Neutrophil (primary cell): ENCODE data around the gene NCEH1.

Experiments
- H3K27ac ChIP-seq: fragments of 200-600 bp; sonication (generic); 2 replicates; pipeline ENCODE4 v1.5.1; 2016; ENCODE audit warnings: mild to moderate bottlenecking, moderate library complexity
- H3K27me3 ChIP-seq: fragments of 200-600 bp; sonication (generic); 2 replicates; pipeline ENCODE4 v1.6.0; 2016; ENCODE audit warnings: mild to moderate bottlenecking
- H3K36me3 ChIP-seq: fragments of 200-600 bp; sonication (generic); 2 replicates; pipeline ENCODE4 v1.5.1; 2017
- H3K4me1 ChIP-seq, 2 experiments: fragments of 200-600 bp in 1 of 2; sonication (generic) in 1 of 2; 1 replicate in 1 of 2; 2 replicates in 1 of 2; pipeline versions ENCODE4 v1.5.1 to v1.6.1; 2013 to 2016; ENCODE audit warnings: low read depth in 1 of 2, low read length in 1 of 2, mild to moderate bottlenecking in 1 of 2, moderate library complexity in 1 of 2; ENCODE audit not compliant: control insufficient read depth in 1 of 2, insufficient read depth in 1 of 2
- H3K4me3 ChIP-seq, 2 experiments: fragments of 200-600 bp in 1 of 2; sonication (generic) in 1 of 2; 1 replicate in 1 of 2; 2 replicates in 1 of 2; pipeline ENCODE4 v1.5.1; 2013 to 2016; ENCODE audit warnings: low read depth in 1 of 2, low read length in 1 of 2, mild to moderate bottlenecking in 1 of 2, moderate library complexity in 1 of 2
- H3K9me3 ChIP-seq: fragments of 200-600 bp; sonication (generic); 2 replicates; pipeline ENCODE4 v1.5.1; 2016
- CTCF ChIP-seq: fragments of 200-600 bp; sonication (generic); IDR thresholded peaks from 2 replicates; pipeline ENCODE4 v1.5.1; 2016; ENCODE audit warnings: antibody characterized with exemption

The NCEH1 gene

GRCh38 chr3:172694573-172695246 lies 16.2 kb downstream of the NCEH1 start:
- H3K9me3 ChIP-seq = no peaks in the 10 kb centered on the region
- H3K27me3 ChIP-seq = no peaks in the 10 kb centered on the region
- H3K4me1 ChIP-seq = peaks cover 9 to 16% of the 10 kb centered on the region in 2 experiments
- no peak overlapping the region for H3K4me3 ChIP-seq
- no peak for TF ChIP-seq CTCF
- H3K36me3 ChIP-seq = no peaks in the 10 kb centered on the region
- H3K27ac ChIP-seq = no peak overlapping the region

- Histone ChIP-seq H3K4me1 (peaks cover 0 to 5% of the 10 kb centered on the region in 2 experiments), H3K27ac (no peak overlapping the region), H3K4me3 (no peak overlapping the region), H3K9me3 (no peaks in the 10 kb centered on the region), H3K36me3 (no peaks in the 10 kb centered on the region), H3K27me3 (no peaks in the 10 kb centered on the region)
- no peak for TF ChIP-seq CTCF
These were observed 18.0 kb downstream of the NCEH1 start for GRCh38 chr3:172692751-172693338.

GRCh38 chr3:172690936-172691335 lies 19.9 kb downstream of the NCEH1 start:
- no peaks in the 10 kb centered on the region for H3K9me3 ChIP-seq
- no peak for TF ChIP-seq CTCF
- H3K27me3 ChIP-seq = no peaks in the 10 kb centered on the region
- H3K4me1 ChIP-seq = peaks cover 0 to 9% of the 10 kb centered on the region in 2 experiments
- H3K4me3 ChIP-seq = no peak overlapping the region
- H3K36me3 ChIP-seq = no peaks in the 10 kb centered on the region
- no peak overlapping the region for H3K27ac ChIP-seq

- Histone ChIP-seq H3K36me3 (no peaks in the 10 kb centered on the region), H3K4me1 (peaks cover 0 to 4% of the 10 kb centered on the region in 2 experiments), H3K9me3 (no peaks in the 10 kb centered on the region), H3K27me3 (no peaks in the 10 kb centered on the region), H3K27ac (no peak overlapping the region), H3K4me3 (no peak overlapping the region)
- TF ChIP-seq CTCF = no peak
These were observed 22.3 kb downstream of the NCEH1 start for GRCh38 chr3:172688588-172688987.

DNA sequence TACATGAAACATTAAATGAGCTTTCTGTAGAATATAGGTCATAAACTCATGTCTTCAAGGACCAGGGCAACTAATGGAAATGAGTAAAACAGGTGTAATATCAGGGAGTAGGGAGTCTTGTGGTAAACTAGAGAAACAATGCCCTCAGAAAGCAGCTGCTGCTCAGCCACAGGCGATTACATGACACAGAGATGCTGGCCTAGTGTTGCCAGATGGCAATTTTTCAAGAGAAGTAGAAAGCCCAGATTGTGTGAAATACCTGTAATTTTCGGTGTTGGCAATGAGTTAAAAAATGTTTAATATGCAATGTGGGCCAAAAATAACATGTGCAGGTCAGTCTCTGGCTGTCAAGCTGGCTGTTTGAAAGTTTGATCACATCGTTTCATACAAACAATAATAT lies 23.4 kb downstream of the NCEH1 start:
- H3K9me3 ChIP-seq = no peaks in the 10 kb centered on the region
- H3K4me3 ChIP-seq = no peak overlapping the region
- no peaks in the 10 kb centered on the region for H3K27me3 ChIP-seq
- no peaks in the 10 kb centered on the region for H3K36me3 ChIP-seq
- no peak for TF ChIP-seq CTCF
- H3K27ac ChIP-seq = no peak overlapping the region
- peaks cover 0 to 4% of the 10 kb centered on the region in 2 experiments for H3K4me1 ChIP-seq
